DND-41 (cell line): ENCODE results near the gene ZNF783.

Source experiments
- ATAC-seq: fragments of 200-7000 bp; cut with Tn5 transposase; 3 replicates; pipeline ENCODE4 v1.9.1; 2021; ENCODE audit warnings: low read depth; ENCODE audit not compliant: insufficient read depth
- DNase-seq: peaks from one replicate; pipeline ENCODE4 v3.0.0-alpha.2; 2020
- H2AFZ ChIP-seq: 2 replicates; pipeline ENCODE4 v1.6.0; 2012; ENCODE audit warnings: low read depth, low read length
- H3K27ac ChIP-seq: 2 replicates; pipeline ENCODE4 v1.5.1; 2012; ENCODE audit warnings: low read length, inconsistent platforms
- H3K27me3 ChIP-seq: fragments of 200-600 bp; sonication (generic); 2 replicates; pipeline ENCODE4 v1.6.0; 2012; ENCODE audit warnings: low read length, mild to moderate bottlenecking, inconsistent platforms; ENCODE audit not compliant: insufficient read depth, poor library complexity
- H3K36me3 ChIP-seq: 2 replicates; pipeline ENCODE4 v1.5.1; 2012; ENCODE audit warnings: low read length, inconsistent platforms; ENCODE audit not compliant: insufficient read depth
- H3K4me1 ChIP-seq: 2 replicates; pipeline ENCODE4 v1.5.1; 2012; ENCODE audit warnings: mild to moderate bottlenecking, low read length; ENCODE audit not compliant: insufficient read depth
- H3K4me2 ChIP-seq: 2 replicates; pipeline ENCODE4 v1.6.0; 2012; ENCODE audit warnings: mild to moderate bottlenecking, moderate library complexity, low read length, inconsistent platforms; ENCODE audit not compliant: insufficient read depth
- H3K4me3 ChIP-seq, 2 experiments: fragments of 200-600 bp in 1 of 2; shearing (Covaris generic) in 1 of 2; 2 replicates each; pipeline ENCODE4 v1.5.1; 2012 to 2016; ENCODE audit warnings: inconsistent platforms in 2 of 2, low read length in 2 of 2, mild to moderate bottlenecking in 2 of 2, low read depth in 1 of 2, moderate library complexity in 1 of 2
- H3K79me2 ChIP-seq: 2 replicates; pipeline ENCODE4 v1.6.0; 2012; ENCODE audit warnings: low read length, inconsistent platforms; ENCODE audit not compliant: insufficient read depth
- H3K9ac ChIP-seq: 2 replicates; pipeline ENCODE4 v1.6.0; 2012; ENCODE audit warnings: low read depth, mild to moderate bottlenecking, inconsistent platforms, low read length, moderate library complexity
- H3K9me3 ChIP-seq: 2 replicates; pipeline ENCODE4 v1.5.1; 2012; ENCODE audit warnings: low read length, moderate library complexity, mild to moderate bottlenecking, inconsistent platforms; ENCODE audit not compliant: insufficient read depth, severe bottlenecking
- H4K20me1 ChIP-seq: 2 replicates; pipeline ENCODE4 v1.6.0; 2012; ENCODE audit warnings: low read length; ENCODE audit not compliant: insufficient read depth
- EZH2 ChIP-seq: IDR thresholded peaks from 3 replicates; pipeline ENCODE4 v1.6.1; 2012; ENCODE audit warnings: borderline replicate concordance, low read depth, mild to moderate bottlenecking, moderate library complexity, low read length, inconsistent platforms; ENCODE audit not compliant: severe bottlenecking
- TF ChIP-seq, protein P1 (sequence below): IDR thresholded peaks from 2 replicates; pipeline ENCODE4 v1.5.1; 2012; ENCODE audit warnings: borderline replicate concordance, low read length, moderate library complexity, mild to moderate bottlenecking; ENCODE audit not compliant: poor library complexity, severe bottlenecking; ENCODE audit errors: extremely low read depth

The ZNF783 gene

GRCh38 chr7:149223176-149223575, 38.8 kb upstream of the ZNF783 start:
- DNase-seq = no peak
- no peaks in the 10 kb centered on the region for H3K9me3 ChIP-seq
- H3K4me1 ChIP-seq = no peaks in the 10 kb centered on the region
- TF ChIP-seq, protein P1, sequence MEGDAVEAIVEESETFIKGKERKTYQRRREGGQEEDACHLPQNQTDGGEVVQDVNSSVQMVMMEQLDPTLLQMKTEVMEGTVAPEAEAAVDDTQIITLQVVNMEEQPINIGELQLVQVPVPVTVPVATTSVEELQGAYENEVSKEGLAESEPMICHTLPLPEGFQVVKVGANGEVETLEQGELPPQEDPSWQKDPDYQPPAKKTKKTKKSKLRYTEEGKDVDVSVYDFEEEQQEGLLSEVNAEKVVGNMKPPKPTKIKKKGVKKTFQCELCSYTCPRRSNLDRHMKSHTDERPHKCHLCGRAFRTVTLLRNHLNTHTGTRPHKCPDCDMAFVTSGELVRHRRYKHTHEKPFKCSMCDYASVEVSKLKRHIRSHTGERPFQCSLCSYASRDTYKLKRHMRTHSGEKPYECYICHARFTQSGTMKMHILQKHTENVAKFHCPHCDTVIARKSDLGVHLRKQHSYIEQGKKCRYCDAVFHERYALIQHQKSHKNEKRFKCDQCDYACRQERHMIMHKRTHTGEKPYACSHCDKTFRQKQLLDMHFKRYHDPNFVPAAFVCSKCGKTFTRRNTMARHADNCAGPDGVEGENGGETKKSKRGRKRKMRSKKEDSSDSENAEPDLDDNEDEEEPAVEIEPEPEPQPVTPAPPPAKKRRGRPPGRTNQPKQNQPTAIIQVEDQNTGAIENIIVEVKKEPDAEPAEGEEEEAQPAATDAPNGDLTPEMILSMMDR = no peak
- TF ChIP-seq EZH2 = no peak
- H3K4me2 ChIP-seq = no peak overlapping the region
- no peak overlapping the region for H3K9ac ChIP-seq
- H3K27me3 ChIP-seq = no peaks in the 10 kb centered on the region
- H3K36me3 ChIP-seq = peaks cover 64% of the 10 kb centered on the region
- H3K79me2 ChIP-seq = no peaks in the 10 kb centered on the region
- no peak for ATAC-seq
- peaks cover 26% of the 10 kb centered on the region; the same call in 1 of the 2 replicates for H4K20me1 ChIP-seq
- H3K27ac ChIP-seq = no peak overlapping the region
- H3K4me3 ChIP-seq = no peak overlapping the region
- H2AFZ ChIP-seq = no peak overlapping the region

- DNase-seq (no peak), ATAC-seq (no peak)
- Histone ChIP-seq H3K9me3 (no peaks in the 10 kb centered on the region), H3K79me2 (no peaks in the 10 kb centered on the region), H3K4me1 (no peaks in the 10 kb centered on the region), H3K27ac (no peak overlapping the region), H3K9ac (no peak overlapping the region), H2AFZ (no peak overlapping the region), H3K4me3 (no peak overlapping the region), H4K20me1 (peaks cover 21% of the 10 kb centered on the region; the same call in 1 of the 2 replicates), H3K27me3 (no peaks in the 10 kb centered on the region), H3K36me3 (peaks cover 58% of the 10 kb centered on the region), H3K4me2 (no peak overlapping the region)
- TF ChIP-seq EZH2 = no peak
- TF ChIP-seq, protein P1 = no peak
These were observed 38.2 kb upstream of the ZNF783 start for GRCh38 chr7:149223761-149224160.

DNA sequence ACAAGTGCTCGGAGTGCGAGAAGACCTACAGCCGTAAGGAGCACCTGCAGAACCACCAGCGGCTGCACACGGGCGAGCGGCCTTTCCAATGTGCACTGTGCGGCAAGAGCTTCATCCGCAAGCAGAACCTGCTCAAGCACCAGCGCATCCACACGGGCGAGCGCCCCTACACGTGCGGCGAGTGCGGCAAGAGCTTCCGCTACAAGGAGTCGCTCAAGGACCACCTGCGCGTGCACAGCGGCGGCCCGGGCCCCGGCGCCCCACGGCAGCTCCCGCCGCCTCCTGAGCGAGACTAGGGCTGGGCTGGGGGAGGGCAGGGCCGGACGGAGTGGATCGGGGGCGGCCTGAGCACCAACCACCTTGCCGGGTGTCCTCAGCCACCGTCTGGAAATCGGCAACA, 37.6 kb upstream of the ZNF783 start:
- Histone ChIP-seq H3K27ac (no peak overlapping the region), H3K4me2 (no peak overlapping the region), H2AFZ (no peak overlapping the region), H3K79me2 (no peaks in the 10 kb centered on the region), H3K9ac (no peak overlapping the region), H3K9me3 (no peaks in the 10 kb centered on the region), H3K36me3 (peaks cover 52% of the 10 kb centered on the region), H3K4me1 (no peaks in the 10 kb centered on the region), H3K27me3 (no peaks in the 10 kb centered on the region), H3K4me3 (no peak overlapping the region), H4K20me1 (peaks cover 21% of the 10 kb centered on the region; the same call in 1 of the 2 replicates)
- ATAC-seq (no peak), DNase-seq (no peak)
- TF ChIP-seq, protein P1 = no peak
- no peak for TF ChIP-seq EZH2

DNA sequence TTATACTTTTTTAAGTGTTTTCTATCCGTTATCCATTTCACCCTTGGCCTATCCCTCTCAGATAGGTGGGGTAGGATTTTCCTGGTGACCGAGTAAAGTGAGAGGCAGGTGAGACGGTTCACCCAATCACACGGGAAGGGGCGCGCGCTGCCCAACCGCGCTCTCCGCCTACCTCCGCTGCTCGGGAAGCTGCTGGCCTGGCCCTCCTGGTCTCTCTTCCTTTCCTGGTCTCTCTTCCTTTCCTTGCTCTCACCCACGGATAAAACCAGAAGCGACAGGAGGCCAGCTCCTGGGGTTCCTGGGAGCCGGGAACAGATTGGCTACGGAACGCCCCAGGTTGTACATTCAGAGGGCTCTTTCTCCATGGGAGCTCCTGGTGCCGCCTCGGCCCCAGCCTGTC, 36.9 kb upstream of the ZNF783 start:
- ATAC-seq (no peak), DNase-seq (no peak)
- no peak overlapping the region for H3K4me3 ChIP-seq
- H3K27me3 ChIP-seq = no peaks in the 10 kb centered on the region
- peaks cover 21% of the 10 kb centered on the region; the same call in 1 of the 2 replicates for H4K20me1 ChIP-seq
- H3K9ac ChIP-seq = no peak overlapping the region
- TF ChIP-seq EZH2 = no peak
- TF ChIP-seq, protein P1 = no peak
- no peaks in the 10 kb centered on the region for H3K4me1 ChIP-seq
- no peak overlapping the region for H3K4me2 ChIP-seq
- no peak overlapping the region for H2AFZ ChIP-seq
- peaks cover 45% of the 10 kb centered on the region for H3K36me3 ChIP-seq
- H3K79me2 ChIP-seq = no peaks in the 10 kb centered on the region
- H3K27ac ChIP-seq = no peak overlapping the region
- no peaks in the 10 kb centered on the region for H3K9me3 ChIP-seq
